ENCODE measurements around the gene RAB40B. TPM values are rescaled to one million over a fixed set of nuclear protein-coding genes. Genes with fewer than 3 reads are reported as not detected.

The RAB40B gene
- total RNA-seq, 2 experiments from 2014 or later, result 21.4 to 22.1 TPM

GRCh38 chr17:82703935-82704865 lies 5.7 kb upstream of the RAB40B start:
- no peaks in the 10 kb centered on the region for H4K20me1 ChIP-seq (ENCODE audit: insufficient read depth, low read length)
- no peak for DNase-seq (ENCODE audit: low spot score)
- no peak for TF ChIP-seq EZH2phosphoT487 (IDR thresholded peaks at IDR 0.05; ENCODE audit: borderline replicate concordance, low read depth, low read length)
- TF ChIP-seq, protein P1, sequence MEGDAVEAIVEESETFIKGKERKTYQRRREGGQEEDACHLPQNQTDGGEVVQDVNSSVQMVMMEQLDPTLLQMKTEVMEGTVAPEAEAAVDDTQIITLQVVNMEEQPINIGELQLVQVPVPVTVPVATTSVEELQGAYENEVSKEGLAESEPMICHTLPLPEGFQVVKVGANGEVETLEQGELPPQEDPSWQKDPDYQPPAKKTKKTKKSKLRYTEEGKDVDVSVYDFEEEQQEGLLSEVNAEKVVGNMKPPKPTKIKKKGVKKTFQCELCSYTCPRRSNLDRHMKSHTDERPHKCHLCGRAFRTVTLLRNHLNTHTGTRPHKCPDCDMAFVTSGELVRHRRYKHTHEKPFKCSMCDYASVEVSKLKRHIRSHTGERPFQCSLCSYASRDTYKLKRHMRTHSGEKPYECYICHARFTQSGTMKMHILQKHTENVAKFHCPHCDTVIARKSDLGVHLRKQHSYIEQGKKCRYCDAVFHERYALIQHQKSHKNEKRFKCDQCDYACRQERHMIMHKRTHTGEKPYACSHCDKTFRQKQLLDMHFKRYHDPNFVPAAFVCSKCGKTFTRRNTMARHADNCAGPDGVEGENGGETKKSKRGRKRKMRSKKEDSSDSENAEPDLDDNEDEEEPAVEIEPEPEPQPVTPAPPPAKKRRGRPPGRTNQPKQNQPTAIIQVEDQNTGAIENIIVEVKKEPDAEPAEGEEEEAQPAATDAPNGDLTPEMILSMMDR (conservative IDR thresholded peaks at IDR 0.05; ENCODE audit: low read length), result no peak
- H3K4me3 ChIP-seq (ENCODE audit: low read depth, low read length, poor library complexity, severe bottlenecking), result no peak overlapping the region
- H3K36me3 ChIP-seq (ENCODE audit: insufficient read depth, low read length), result no peaks in the 10 kb centered on the region
- no peak overlapping the region for H2AFZ ChIP-seq (ENCODE audit: low read length)
- peaks cover 16% of the 10 kb centered on the region for H3K4me1 ChIP-seq (ENCODE audit: insufficient read depth, low read length, poor library complexity, severe bottlenecking)
- ChIA-PET CTCF (ENCODE audit: unreplicated experiment) (no interaction called here), POLR2A (no interaction called here)
- H3K9me3 ChIP-seq (ENCODE audit: low read length), result no peaks in the 10 kb centered on the region
- H3K27ac ChIP-seq (ENCODE audit: low read depth, low read length, poor library complexity, severe bottlenecking), result no peak overlapping the region
- no peaks in the 10 kb centered on the region for H3K79me2 ChIP-seq (ENCODE audit: insufficient read depth, low read depth, low read length)
- intact Hi-C loops (cut with micrococcal nuclease; ENCODE audit: unreplicated experiment), result no loop called here
- BruUV-seq (replicated peaks), result no TSS peak
- H3K4me2 ChIP-seq (ENCODE audit: low read length), result no peak overlapping the region
- no peaks in the 10 kb centered on the region for H3K9me2 ChIP-seq (ENCODE audit: insufficient read depth, low read length)

DNA sequence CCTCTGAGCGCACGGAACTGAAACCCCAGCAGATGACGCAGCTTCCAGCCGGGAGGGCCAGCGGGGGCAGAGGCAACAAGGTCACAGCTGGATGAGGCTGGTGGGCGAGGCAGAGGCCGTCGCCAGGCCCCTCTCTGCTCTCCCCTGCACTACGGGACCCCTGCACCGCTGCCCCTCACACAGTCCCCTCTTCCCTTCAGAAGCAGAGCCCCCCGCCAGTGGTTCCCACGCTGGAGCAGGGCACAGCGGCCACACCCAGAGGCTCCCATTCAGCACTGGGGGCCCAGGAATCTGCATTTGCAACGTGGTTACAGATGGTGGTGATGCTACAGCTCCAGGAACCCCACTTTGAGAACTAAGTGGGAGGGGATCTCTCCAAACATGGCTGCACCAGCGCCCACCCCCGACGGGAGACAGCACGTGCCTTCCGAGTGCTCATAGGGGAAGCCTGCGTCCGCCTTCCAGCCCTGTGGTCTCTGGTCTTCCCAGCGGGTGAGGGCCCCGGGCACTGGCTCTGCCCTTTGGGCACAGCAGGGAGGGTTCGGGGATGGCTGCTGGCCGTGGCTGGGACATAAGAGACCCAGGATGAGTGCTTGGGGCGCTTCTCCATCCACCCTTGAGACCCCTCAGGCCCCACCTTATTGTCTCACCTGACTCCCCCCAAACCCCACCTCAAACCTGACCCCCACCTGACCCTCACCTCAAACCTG lies 4.7 kb upstream of the RAB40B start:
- H3K79me2 ChIP-seq (ENCODE audit: insufficient read depth, low read depth, low read length), result no peaks in the 10 kb centered on the region
- no peak for DNase-seq (ENCODE audit: low spot score)
- intact Hi-C loops (cut with micrococcal nuclease; ENCODE audit: unreplicated experiment), result no loop called here
- ChIA-PET POLR2A (no interaction called here), CTCF (ENCODE audit: unreplicated experiment) (no interaction called here)
- no peak overlapping the region for H3K4me2 ChIP-seq (ENCODE audit: low read length)
- H3K27ac ChIP-seq (ENCODE audit: low read depth, low read length, poor library complexity, severe bottlenecking), result no peak overlapping the region
- H3K4me1 ChIP-seq (ENCODE audit: insufficient read depth, low read length, poor library complexity, severe bottlenecking), result peaks cover 11% of the 10 kb centered on the region
- H3K9me3 ChIP-seq (ENCODE audit: low read length), result no peaks in the 10 kb centered on the region
- H3K9me2 ChIP-seq (ENCODE audit: insufficient read depth, low read length), result no peaks in the 10 kb centered on the region
- TF ChIP-seq, protein P1 (conservative IDR thresholded peaks at IDR 0.05; ENCODE audit: low read length), result no peak
- TF ChIP-seq EZH2phosphoT487 (IDR thresholded peaks at IDR 0.05; ENCODE audit: borderline replicate concordance, low read depth, low read length), result no peak
- H3K36me3 ChIP-seq (ENCODE audit: insufficient read depth, low read length), result no peaks in the 10 kb centered on the region
- no peak overlapping the region for H3K4me3 ChIP-seq (ENCODE audit: low read depth, low read length, poor library complexity, severe bottlenecking)
- H2AFZ ChIP-seq (ENCODE audit: low read length), result no peak overlapping the region
- no TSS peak for BruUV-seq (replicated peaks)
- H4K20me1 ChIP-seq (ENCODE audit: insufficient read depth, low read length), result no peaks in the 10 kb centered on the region

Data from OCI-LY7 (cell line).